Measurements from ENCODE around the gene RORB.

Gene RORB

GRCh38 chr9:74643303-74643923 lies 146.3 kb downstream of the RORB start:
- H3K4me3 ChIP-seq (ENCODE audit: control insufficient read depth, low read depth, low read length): no peak overlapping the region
- TF ChIP-seq CTCF (conservative IDR thresholded peaks at IDR 0.05; ENCODE audit: control insufficient read depth, insufficient read depth, low read depth, low read length): no peak
- no peak for DNase-seq (ENCODE audit: low read depth)

- DNase-seq (ENCODE audit: low read depth): no peak
- no peak for TF ChIP-seq CTCF (conservative IDR thresholded peaks at IDR 0.05; ENCODE audit: control insufficient read depth, insufficient read depth, low read depth, low read length)
- no peak overlapping the region for H3K4me3 ChIP-seq (ENCODE audit: control insufficient read depth, low read depth, low read length)
Measured at GRCh38 chr9:74644023-74644422, 146.9 kb downstream of the RORB start.

GRCh38 chr9:74645007-74645639 lies 148.0 kb downstream of the RORB start:
- peak; percentile 58 for TF ChIP-seq CTCF (conservative IDR thresholded peaks at IDR 0.05; ENCODE audit: control insufficient read depth, insufficient read depth, low read depth, low read length)
- peak; percentile 26 for DNase-seq (ENCODE audit: low read depth)

GRCh38 chr9:74653410-74654080 lies 156.4 kb downstream of the RORB start:
- H3K4me3 ChIP-seq (ENCODE audit: control insufficient read depth, low read depth, low read length): no peak overlapping the region
- DNase-seq (ENCODE audit: low read depth): no peak
- no peak for TF ChIP-seq CTCF (conservative IDR thresholded peaks at IDR 0.05; ENCODE audit: control insufficient read depth, insufficient read depth, low read depth, low read length)

More at GRCh38 chr9:74645007-74645639, 148.0 kb downstream of the RORB start:
- no peak overlapping the region for H3K4me3 ChIP-seq (ENCODE audit: control insufficient read depth, low read depth, low read length)

- no peak for DNase-seq (ENCODE audit: low read depth)
- no peak overlapping the region for H3K4me3 ChIP-seq (ENCODE audit: control insufficient read depth, low read depth, low read length)
- no peak for TF ChIP-seq CTCF (conservative IDR thresholded peaks at IDR 0.05; ENCODE audit: control insufficient read depth, insufficient read depth, low read depth, low read length)
Measured at GRCh38 chr9:74662674-74663073, 165.5 kb downstream of the RORB start.

- no peak overlapping the region for H3K4me3 ChIP-seq (ENCODE audit: control insufficient read depth, low read depth, low read length)
- DNase-seq (ENCODE audit: low read depth): peak; percentile 7
- no peak for TF ChIP-seq CTCF (conservative IDR thresholded peaks at IDR 0.05; ENCODE audit: control insufficient read depth, insufficient read depth, low read depth, low read length)
Measured at GRCh38 chr9:74663439-74663838, 166.3 kb downstream of the RORB start.

Data from fibroblast of mammary gland (primary cell).